ENCODE data around the gene DISC1. TPM values are rescaled to one million over a fixed set of nuclear protein-coding genes. Genes with fewer than 3 reads are reported as not detected.
"Not testable (repeated sequence)": the region's sequence is repeated elsewhere in the genome, so short reads cannot be mapped to it uniquely, and the experiment has no call there.

Gene DISC1
- total RNA-seq, 2 experiments from 2014 or later, result 4.4 to 14.4 TPM

- Mint-ChIP-seq H3K27me3 (no peaks in the 10 kb centered on the region), H3K27ac (no peak overlapping the region), H3K4me1 (peaks cover 18% of the 10 kb centered on the region), H3K4me3 (no peak overlapping the region), H3K36me3 (peaks cover 5% of the 10 kb centered on the region), H3K9me3 (ENCODE audit: low read depth) (no peaks in the 10 kb centered on the region)
- no peak for DNase-seq
- CTCF ChIA-PET, result no interaction called here
- ATAC-seq, result no peak
Measured at GRCh38 chr1:231632119-231632518, 5.5 kb downstream of the DISC1 start.

- H3K9me3 Mint-ChIP-seq (ENCODE audit: low read depth), result no peaks in the 10 kb centered on the region
- peaks cover under 1% of the 10 kb centered on the region for H3K4me1 Mint-ChIP-seq
- no peaks in the 10 kb centered on the region for H3K27me3 Mint-ChIP-seq
- CTCF ChIA-PET, result no interaction called here
- DNase-seq (no peak), ATAC-seq (no peak)
- H3K27ac Mint-ChIP-seq, result no peak overlapping the region
- H3K36me3 Mint-ChIP-seq, result peaks cover 9% of the 10 kb centered on the region
- H3K4me3 Mint-ChIP-seq, result no peak overlapping the region
Measured at GRCh38 chr1:231634323-231635013, 7.9 kb downstream of the DISC1 start.

- peaks cover 9% of the 10 kb centered on the region for H3K36me3 Mint-ChIP-seq
- no peak overlapping the region for H3K4me3 Mint-ChIP-seq
- H3K9me3 Mint-ChIP-seq (ENCODE audit: low read depth), result no peaks in the 10 kb centered on the region
Measured at GRCh38 chr1:231636157-231636556, 9.6 kb downstream of the DISC1 start.

GRCh38 chr1:231636922-231637321 lies 10.3 kb downstream of the DISC1 start:
- CTCF ChIA-PET; ATAC-seq; H3K27ac Mint-ChIP-seq; H3K36me3 Mint-ChIP-seq; H3K27me3 Mint-ChIP-seq; H3K4me3 Mint-ChIP-seq; DNase-seq; H3K4me1 Mint-ChIP-seq; H3K9me3 Mint-ChIP-seq (ENCODE audit: low read depth): not testable (repeated sequence)

More at GRCh38 chr1:231636157-231636556, 9.6 kb downstream of the DISC1 start:
- CTCF ChIA-PET, result no interaction called here
- H3K27ac Mint-ChIP-seq, result no peak overlapping the region
- H3K27me3 Mint-ChIP-seq, result no peaks in the 10 kb centered on the region
- no peak for DNase-seq
- no peak for ATAC-seq
- no peaks in the 10 kb centered on the region for H3K4me1 Mint-ChIP-seq

DNA sequence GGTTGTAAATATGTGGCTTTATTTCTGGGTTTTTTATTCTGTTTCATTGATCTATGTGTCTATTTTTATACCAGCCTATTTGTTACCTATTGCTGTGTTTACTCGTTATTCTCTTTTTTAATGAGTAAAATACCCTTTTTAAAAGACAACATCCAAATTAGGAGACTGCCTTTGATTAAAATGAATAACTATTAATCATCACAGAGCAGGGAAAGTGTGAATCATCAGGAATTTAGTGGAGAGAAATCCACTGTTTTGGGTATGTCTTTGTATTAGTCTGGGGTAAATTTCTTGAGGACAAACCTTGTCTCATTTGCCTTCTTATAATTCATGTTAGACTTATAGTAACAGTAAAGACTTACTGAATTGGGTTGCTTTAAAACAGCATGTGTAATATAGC lies 12.1 kb downstream of the DISC1 start:
- CTCF ChIA-PET, result no interaction called here
- Mint-ChIP-seq H3K36me3 (peaks cover 6% of the 10 kb centered on the region), H3K27ac (no peak overlapping the region), H3K27me3 (no peaks in the 10 kb centered on the region), H3K4me1 (no peaks in the 10 kb centered on the region), H3K9me3 (ENCODE audit: low read depth) (no peaks in the 10 kb centered on the region), H3K4me3 (no peak overlapping the region)
- ATAC-seq (no peak), DNase-seq (no peak)

- Mint-ChIP-seq H3K36me3 (peaks cover 4% of the 10 kb centered on the region), H3K9me3 (ENCODE audit: low read depth) (no peaks in the 10 kb centered on the region), H3K4me1 (no peaks in the 10 kb centered on the region), H3K27me3 (no peaks in the 10 kb centered on the region), H3K27ac (no peak overlapping the region), H3K4me3 (no peak overlapping the region)
- ATAC-seq, result no peak
- CTCF ChIA-PET, result no interaction called here
- DNase-seq, result no peak
Measured at GRCh38 chr1:231639819-231640218, 13.2 kb downstream of the DISC1 start.

DNA sequence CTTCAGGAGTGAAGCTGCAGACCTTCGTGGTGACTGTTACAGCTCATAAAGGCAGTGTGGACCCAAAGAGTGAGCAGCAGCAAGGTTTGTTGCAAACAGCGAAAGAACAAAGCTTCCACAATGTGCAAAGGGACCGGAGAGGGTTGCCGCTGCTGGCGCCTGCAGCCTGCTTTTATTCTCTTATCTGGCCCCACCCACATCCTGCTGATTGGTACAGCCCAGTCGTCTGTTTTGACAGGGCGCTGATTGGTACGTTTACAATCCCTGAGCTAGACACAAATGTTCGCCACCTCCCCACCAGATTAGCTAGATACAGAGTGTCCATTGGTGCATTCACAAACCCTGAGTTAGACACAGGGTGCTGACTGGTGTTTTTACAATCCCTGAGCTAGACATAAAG lies 14.9 kb downstream of the DISC1 start:
- H3K27me3 Mint-ChIP-seq; ATAC-seq; H3K27ac Mint-ChIP-seq; H3K4me1 Mint-ChIP-seq; H3K9me3 Mint-ChIP-seq (ENCODE audit: low read depth); H3K36me3 Mint-ChIP-seq; DNase-seq; H3K4me3 Mint-ChIP-seq; CTCF ChIA-PET: not testable (repeated sequence)

- CTCF ChIA-PET, result interaction anchor here (1.0 kb wide), 1 partner anchor 13 kb away, joined by 3 read pairs; no protein-coding TSS in a partner anchor
- not testable (repeated sequence) for H3K4me1 Mint-ChIP-seq; DNase-seq; ATAC-seq; H3K9me3 Mint-ChIP-seq (ENCODE audit: low read depth); H3K27me3 Mint-ChIP-seq; H3K4me3 Mint-ChIP-seq; H3K36me3 Mint-ChIP-seq; H3K27ac Mint-ChIP-seq
Measured at GRCh38 chr1:231642061-231642460, 15.5 kb downstream of the DISC1 start.

DNA sequence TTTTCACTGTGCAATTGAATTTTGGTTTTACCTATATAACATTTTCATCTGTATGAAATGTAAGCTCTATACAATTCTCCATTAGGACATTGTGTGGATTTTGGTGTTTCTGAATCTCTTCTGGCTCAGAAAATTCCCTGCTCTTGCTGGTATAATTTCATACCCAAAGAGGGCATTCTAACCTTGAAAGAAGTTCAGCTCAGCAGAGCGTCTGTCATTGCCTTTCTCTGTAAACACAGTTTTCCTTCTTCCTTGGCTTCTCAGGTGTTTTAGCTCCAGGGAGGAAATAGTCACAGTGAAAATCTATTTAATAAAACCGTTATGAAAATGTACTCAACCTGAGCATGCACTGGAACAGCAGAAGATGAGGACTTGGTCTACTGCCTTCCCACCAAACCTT lies 16.0 kb downstream of the DISC1 start:
- ATAC-seq, result no peak

DNA sequence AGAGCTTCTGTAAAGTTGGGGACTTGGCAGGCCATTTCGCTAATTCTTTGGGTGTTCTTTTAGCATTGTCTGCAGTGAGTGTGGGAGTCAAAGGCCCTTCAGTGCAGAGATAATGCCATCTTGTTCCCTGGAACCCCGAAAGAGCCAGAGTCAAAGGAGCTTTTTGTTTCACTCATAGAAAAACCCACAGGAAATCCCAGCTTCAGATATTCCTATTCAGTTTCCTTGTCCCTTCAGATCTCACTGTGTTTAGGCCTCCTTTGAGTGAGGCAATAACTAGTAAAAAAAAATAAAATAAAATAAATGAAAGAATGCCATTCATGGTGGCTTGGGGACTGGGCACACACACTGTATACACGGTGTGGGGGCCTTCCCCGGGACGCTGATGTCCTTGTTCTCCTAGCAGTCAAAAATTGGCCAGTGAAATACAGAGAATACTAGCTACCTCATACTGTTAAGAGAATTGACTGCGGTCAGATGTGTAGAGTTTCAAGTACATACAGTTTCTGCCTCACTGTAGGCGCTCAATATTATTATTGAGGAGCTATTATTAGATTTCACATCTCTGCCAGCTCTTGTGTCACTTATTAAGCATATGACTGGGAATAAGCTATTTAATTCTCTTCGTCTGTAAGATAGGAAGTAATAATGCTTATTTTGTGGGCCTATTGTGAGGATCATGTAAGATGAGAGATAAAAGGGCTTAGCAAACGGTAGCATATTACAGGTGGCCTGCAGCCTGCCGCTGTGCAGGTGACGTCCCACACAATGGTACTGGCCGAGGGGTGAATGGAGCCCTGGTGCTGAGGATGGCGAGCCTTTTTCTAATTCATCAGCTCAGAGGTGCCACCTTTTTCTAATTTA lies 16.7 kb downstream of the DISC1 start:
- no peaks in the 10 kb centered on the region for H3K27me3 Mint-ChIP-seq
- no peak overlapping the region for H3K4me3 Mint-ChIP-seq
- H3K9me3 Mint-ChIP-seq (ENCODE audit: low read depth), result no peaks in the 10 kb centered on the region
- DNase-seq (no peak), ATAC-seq (no peak)
- peaks cover 4% of the 10 kb centered on the region for H3K36me3 Mint-ChIP-seq
- H3K27ac Mint-ChIP-seq, result no peak overlapping the region
- no peaks in the 10 kb centered on the region for H3K4me1 Mint-ChIP-seq
- CTCF ChIA-PET, result interaction anchor here (1.0 kb wide), 1 partner anchor 12 kb away, joined by 3 read pairs; no protein-coding TSS in a partner anchor

More for the DNA sequence above, 16.0 kb downstream of the DISC1 start:
- Mint-ChIP-seq H3K27ac (no peak overlapping the region), H3K4me3 (no peak overlapping the region), H3K4me1 (no peaks in the 10 kb centered on the region), H3K9me3 (ENCODE audit: low read depth) (no peaks in the 10 kb centered on the region), H3K27me3 (no peaks in the 10 kb centered on the region), H3K36me3 (peaks cover 5% of the 10 kb centered on the region)
- DNase-seq, result no peak
- CTCF ChIA-PET, result interaction anchor here (1.0 kb wide), 1 partner anchor 13 kb away, joined by 3 read pairs; no protein-coding TSS in a partner anchor

GRCh38 chr1:231643935-231644237 lies 17.3 kb downstream of the DISC1 start:
- H3K36me3 Mint-ChIP-seq, result peaks cover 4% of the 10 kb centered on the region
- ATAC-seq, result no peak
- H3K9me3 Mint-ChIP-seq (ENCODE audit: low read depth), result no peaks in the 10 kb centered on the region
- H3K4me3 Mint-ChIP-seq, result no peak overlapping the region
- DNase-seq, result no peak
- CTCF ChIA-PET, result no interaction called here
- H3K27ac Mint-ChIP-seq, result no peak overlapping the region
- H3K27me3 Mint-ChIP-seq, result no peaks in the 10 kb centered on the region
- no peaks in the 10 kb centered on the region for H3K4me1 Mint-ChIP-seq

- DNase-seq; H3K36me3 Mint-ChIP-seq; H3K4me1 Mint-ChIP-seq; H3K9me3 Mint-ChIP-seq (ENCODE audit: low read depth); CTCF ChIA-PET; H3K4me3 Mint-ChIP-seq; H3K27ac Mint-ChIP-seq; H3K27me3 Mint-ChIP-seq; ATAC-seq: not testable (repeated sequence)
Measured at GRCh38 chr1:231645634-231646033, 19.0 kb downstream of the DISC1 start.

GRCh38 chr1:231646165-231646564 lies 19.6 kb downstream of the DISC1 start:
- H3K27ac Mint-ChIP-seq; H3K36me3 Mint-ChIP-seq; CTCF ChIA-PET; H3K27me3 Mint-ChIP-seq; ATAC-seq; H3K4me1 Mint-ChIP-seq; H3K9me3 Mint-ChIP-seq (ENCODE audit: low read depth); DNase-seq; H3K4me3 Mint-ChIP-seq: not testable (repeated sequence)

DNA sequence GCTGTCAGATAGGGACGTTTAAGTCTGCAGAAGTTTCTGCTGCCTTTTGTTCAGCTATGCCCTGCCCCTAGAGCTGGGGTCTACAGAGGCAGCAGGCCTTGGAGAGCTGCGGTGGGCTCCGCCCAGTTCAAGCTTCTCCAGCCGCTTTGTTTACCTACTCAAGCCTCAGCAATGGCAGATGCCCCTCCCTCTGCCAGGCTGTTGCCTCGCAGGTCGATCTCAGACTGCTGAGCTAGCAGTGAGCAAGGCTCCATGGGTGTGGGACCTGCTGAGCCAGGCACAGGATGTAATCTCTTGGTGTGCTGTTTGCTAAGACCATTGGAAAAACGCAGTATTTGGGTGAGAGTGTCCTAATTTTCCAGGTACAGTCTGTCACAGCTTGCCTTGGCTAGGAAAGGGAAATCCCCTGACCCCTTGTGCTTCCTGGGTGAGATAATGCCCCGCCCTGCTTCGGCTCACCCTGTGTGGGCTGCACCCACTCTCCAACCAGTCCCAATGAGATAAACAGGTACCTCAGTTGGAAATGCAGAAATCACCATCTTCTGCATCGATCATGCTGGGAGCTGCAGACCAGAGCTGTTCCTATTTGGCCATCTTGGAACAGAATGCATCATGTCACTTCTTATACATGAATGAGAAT lies 25.2 kb downstream of the DISC1 start:
- H3K4me3 Mint-ChIP-seq; H3K36me3 Mint-ChIP-seq; H3K27me3 Mint-ChIP-seq; H3K9me3 Mint-ChIP-seq (ENCODE audit: low read depth); CTCF ChIA-PET; DNase-seq; H3K27ac Mint-ChIP-seq; ATAC-seq: not testable (repeated sequence)
- H3K4me1 Mint-ChIP-seq, result peaks cover 13% of the 10 kb centered on the region
